Activated CD8-positive, alpha-beta memory T cell treated with anti-CD3 and anti-CD28 coated beads for 4 hours (primary cell): Measurements from ENCODE around the gene CCDC12.

Experiments used
- DNase-seq, 2 donors: peaks; one replicate each; pipeline ENCODE4 v3.0.0-alpha.2; 2020; ENCODE audit warnings: low read depth in 2 of 2

The CCDC12 gene

DNA sequence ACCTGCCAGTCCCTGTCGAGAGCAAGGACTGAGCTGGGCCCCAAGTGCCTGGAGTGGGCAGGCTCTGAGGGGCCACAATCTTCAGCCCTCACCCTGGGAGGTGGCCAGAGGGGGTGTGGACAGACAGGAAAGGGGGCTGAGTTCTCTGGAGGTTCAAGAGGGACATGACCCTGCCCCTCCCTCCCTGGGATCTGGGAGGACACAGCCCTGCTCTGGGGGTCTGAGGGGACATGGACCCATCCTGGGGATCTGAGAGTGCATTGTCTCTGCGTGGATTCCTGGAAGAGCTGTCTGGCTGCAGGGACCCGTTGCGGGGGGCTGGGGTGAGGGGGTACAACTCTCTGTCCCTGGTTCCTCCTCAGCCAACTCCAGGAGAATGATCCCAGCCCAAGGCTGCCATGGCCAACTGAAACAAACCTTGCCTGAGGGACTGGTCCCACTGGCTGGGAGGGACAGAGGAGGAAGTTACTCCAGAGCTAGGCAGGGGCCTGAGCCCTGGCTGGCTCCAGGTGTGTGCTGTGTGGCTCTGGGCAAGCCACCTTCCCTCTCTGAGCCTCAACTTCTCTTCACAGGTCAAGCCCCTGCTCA, 70.0 kb downstream of the CCDC12 start:
- DNase-seq, result no peak

- no peak for DNase-seq
Observed at GRCh38 chr3:46905661-46906451, 70.7 kb downstream of the CCDC12 start.

DNA sequence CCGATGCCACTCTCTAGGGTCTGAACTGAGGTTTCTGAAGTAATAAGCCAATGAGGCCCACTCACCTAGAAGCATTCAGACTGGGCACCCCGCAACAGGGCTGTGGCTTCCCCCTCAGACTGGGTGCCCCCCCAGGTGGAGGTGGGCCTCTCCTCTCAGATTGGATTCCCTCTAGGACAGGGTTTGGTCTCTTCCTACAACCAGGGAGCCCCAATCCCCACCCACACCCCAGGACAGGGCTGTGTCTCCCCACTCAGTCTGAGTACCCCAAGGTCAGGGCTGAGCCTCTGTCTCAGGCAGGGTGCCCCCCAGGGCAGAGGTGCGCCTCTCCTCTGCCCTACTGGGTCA, 71.4 kb downstream of the CCDC12 start:
- no peak for DNase-seq

GRCh38 chr3:46904303-46905212, 72.0 kb downstream of the CCDC12 start:
- no peak for DNase-seq

DNA sequence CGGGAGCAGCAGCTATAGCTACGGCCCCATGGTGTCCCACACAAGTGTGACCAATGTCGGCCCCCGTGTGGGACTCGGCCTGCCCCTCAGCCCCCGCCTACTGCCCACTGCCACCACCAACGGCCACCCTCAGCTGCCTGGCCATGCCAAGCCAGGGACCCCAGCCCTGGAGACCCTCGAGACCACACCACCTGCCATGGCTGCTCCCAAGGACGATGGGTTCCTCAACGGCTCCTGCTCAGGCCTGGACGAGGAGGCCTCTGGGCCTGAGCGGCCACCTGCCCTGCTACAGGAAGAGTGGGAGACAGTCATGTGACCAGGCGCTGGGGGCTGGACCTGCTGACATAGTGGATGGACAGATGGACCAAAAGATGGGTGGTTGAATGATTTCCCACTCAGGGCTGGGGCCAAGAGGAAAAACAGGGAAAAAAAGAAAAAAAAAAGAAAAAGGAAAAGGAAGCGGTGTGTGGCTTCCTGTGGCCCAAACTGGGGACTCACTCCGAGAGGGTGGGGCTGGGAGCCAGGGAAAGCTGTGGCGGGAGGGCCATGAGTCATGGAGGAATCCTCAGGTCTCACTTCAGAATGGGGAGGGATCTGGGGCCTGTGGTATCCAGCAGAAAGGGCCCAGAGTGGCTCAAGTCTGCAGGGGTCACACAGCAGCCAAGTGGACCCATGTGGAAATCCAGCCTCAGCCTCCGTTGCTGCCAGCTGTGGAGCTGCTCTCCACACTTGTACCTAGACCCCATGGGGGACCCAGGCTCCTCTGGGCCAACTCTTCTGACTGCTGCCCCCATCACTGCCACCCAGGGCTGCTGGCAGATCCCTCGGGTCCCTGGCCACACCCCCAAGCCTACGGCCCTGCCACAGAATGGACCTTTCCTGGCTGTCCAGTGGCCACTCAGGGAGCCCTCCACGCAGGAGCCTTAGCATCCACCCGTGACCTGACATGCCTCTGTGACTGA, 72.9 kb downstream of the CCDC12 start:
- no peak for DNase-seq

DNA sequence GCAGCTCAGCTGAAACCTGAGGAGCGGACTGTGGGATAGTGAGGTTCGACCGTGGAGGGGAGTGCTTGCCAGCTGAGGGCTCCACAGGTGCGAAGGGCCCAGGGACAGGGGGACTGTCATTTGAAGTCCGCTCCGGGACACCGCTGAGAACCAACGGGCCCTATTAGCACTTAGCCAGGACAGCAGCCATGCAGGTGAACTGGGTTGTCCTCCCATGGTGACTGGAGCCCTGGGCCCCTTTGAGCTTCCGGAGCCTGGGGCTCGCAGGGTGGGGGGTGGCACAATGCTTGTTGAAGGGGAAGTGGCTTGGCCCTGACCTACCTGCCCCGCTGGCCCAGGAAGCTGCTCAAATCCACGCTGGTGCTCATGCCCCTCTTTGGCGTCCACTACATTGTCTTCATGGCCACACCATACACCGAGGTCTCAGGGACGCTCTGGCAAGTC, 74.3 kb downstream of the CCDC12 start:
- DNase-seq, result no peak

DNA sequence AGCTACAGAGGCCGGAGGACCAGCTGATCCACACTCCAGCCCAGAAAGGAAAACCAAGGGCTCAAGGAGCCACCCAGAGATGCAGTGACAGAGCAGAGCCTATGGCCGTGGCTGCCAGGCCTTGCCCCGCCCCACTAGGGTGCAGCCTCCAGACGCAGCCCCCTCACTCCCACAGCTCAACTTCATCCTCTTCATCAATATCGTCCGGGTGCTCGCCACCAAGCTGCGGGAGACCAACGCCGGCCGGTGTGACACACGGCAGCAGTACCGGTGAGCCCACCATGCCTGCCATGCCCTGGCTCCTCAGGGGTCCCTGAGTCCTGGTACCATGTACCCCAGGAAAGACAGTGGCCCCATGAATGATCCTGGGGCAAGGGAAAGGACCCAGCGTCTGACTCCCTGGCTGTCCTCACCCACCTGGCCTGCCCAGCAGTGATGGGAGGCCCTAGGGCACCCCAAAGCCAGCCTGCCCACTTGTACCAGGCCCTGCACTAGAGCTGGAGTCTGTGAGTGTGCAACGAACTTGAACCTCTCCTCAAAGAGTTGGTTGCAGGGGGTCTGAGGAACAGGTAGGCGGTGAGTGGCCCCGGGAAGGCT, 74.9 kb downstream of the CCDC12 start:
- DNase-seq, result no peak

DNA sequence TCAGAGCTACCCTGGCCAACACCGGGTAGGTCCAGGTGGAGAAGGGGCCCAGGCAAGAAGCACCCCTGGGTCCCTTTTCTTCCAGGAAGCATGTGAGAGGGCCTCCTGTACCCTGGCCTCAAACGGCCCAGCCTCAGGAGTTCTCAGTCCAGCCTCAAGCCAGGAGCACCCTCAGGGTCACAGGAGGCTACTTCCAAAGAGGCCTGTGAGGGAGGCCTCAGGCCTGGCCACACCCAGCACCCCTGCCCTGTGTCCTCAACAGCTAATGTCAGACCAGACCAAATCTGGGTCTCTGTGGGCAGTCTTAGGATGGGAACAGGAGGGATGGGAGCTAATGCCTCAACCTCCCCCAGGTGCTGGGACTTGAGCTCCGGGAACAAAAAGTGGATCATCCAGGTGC, 75.5 kb downstream of the CCDC12 start:
- no peak for DNase-seq

DNA sequence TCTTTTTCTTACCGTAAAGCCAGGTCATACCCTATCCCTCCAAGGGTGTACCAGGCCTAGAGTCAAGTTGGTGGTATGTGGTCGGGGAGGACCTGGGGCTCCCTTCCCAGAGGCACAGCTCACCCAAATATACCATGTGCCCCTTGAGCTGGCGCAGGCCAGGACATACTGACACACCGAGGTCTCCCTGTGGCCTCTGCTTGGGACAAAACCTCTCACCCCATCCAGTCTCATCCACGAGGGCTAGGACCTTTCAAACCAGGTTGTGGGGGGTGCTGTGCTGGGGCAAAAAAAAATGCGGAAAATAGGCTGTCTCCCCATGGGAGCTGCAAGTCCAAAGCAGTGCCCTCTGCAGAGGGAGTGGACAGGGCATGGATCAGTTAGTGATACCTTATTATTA, 76.2 kb downstream of the CCDC12 start:
- no peak for DNase-seq

DNA sequence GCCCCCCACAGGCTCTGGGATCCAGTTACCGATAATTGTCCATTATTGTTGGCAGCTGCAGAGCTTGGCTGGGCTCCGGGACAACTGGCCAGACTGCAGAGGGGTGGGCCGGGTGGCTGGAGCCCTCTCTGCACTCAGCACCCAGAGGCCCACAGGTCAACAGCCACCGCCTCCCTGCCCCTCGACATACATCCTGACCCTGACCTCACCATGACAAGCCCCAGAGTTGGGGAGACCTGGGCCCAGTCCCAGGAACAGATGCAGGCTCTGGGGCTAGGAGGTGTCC, 76.6 kb downstream of the CCDC12 start:
- DNase-seq, result no peak

- DNase-seq, result no peak
Observed at GRCh38 chr3:46899151-46900006, 77.2 kb downstream of the CCDC12 start.

DNA sequence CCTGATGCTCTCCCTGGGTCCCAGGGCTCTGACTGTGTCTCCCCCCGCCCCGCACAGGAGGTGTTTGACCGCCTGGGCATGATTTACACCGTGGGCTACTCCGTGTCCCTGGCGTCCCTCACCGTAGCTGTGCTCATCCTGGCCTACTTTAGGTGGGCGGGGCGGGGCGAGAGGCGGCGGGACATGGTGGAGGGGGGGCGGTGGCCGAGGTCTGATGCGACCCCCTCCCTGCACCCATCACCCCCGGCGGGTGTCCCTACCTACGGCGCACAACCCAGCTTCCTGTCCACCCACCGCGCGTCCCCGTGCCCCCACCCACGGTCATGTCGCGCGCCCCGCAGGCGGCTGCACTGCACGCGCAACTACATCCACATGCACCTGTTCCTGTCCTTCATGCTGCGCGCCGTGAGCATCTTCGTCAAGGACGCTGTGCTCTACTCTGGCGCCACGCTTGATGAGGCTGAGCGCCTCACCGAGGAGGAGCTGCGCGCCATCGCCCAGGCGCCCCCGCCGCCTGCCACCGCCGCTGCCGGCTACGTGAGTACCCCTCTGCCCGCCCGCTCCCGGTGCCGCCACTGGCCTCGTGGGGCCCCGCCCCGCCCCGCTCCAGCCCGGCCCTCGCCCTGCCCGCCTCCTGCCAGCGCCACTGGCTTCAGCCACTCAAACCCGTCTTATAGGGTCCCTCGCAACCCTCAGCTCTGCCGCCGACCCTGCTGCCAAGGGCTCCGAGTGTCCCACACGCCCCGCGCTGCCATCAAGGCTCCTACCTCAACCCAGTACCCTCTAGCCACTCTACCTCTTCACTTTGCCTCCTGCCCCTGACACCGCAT, 78.0 kb downstream of the CCDC12 start:
- no peak for DNase-seq

GRCh38 chr3:46897829-46898320, 78.7 kb downstream of the CCDC12 start:
- DNase-seq, result no peak

DNA sequence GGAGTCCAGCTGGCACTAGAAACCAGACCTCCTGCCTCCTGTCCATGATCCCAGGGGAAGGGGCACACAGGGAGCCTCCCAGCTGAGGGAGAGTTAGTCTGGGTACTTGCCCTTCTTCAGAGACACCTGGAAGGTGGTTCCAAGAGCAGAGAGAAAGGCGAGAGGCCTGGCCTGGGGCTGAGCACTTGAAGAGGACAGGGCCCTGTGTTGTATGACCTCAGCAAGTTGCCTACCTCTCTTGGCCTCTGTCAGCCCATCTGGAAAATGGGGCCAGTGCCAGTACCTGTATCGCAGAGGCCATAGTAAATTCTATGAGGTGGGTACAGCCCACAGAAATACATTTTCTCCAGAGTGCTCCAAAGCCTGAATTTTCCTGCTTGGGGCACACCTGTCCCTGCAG, 79.5 kb downstream of the CCDC12 start:
- DNase-seq, result no peak

GRCh38 chr3:46896386-46896785, 80.2 kb downstream of the CCDC12 start:
- no peak for DNase-seq

DNA sequence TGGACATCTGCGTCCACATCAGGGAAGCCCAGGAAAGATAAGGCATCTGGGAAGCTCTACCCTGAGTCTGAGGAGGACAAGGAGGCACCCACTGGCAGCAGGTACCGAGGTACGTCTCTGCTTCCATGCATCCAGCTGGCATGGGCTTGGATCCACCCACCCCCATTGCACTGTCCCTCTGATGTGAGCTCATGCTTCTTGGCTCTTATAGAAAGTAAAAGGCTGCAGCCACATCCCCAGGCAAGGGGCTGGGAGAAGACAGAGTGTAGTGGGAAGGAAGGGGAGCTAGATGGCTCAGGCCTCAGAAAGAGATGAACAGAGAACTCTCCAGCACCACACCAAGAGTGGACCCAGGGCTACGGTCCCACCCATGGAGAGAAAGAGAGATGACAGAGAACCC, 80.8 kb downstream of the CCDC12 start:
- no peak for DNase-seq

- DNase-seq, result peak; percentile 52 to 64
Observed at GRCh38 chr3:46895204-46895660, 81.3 kb downstream of the CCDC12 start.

- DNase-seq, result no peak
Observed at GRCh38 chr3:46894256-46894655, 82.3 kb downstream of the CCDC12 start.

DNA sequence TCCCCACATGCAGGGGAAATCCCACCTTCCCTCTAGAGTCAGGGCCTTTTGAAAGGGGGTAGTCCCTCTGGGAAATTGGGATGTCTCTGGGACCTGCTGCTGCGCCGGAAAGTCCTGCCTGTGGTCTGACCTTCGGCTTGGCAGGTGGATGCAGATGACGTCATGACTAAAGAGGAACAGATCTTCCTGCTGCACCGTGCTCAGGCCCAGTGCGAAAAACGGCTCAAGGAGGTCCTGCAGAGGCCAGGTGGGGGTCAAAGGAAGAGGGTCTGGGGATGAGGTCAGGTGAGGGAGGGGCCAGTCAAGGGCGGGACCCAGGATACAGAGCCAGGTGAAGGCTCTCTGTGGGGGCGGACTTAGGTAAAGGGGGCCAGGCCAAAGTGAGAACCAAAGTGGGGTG, 82.8 kb downstream of the CCDC12 start:
- no peak for DNase-seq
